K562 (cell line): ENCODE measurements around the gene P4HTM. TPM values are rescaled to one million over a fixed set of nuclear protein-coding genes. Genes with fewer than 3 reads are reported as not detected.
A peak's percentile ranks its signal among the peaks of the same experiment; 100 is the strongest.

ENCODE experiments used
- BACH1 ChIP-seq: fragments of 200-800 bp; sonication (Bioruptor generic); IDR thresholded peaks from 2 replicates; pipeline ENCODE4 v1.6.1; 2016; ENCODE audit warnings: missing genetic modification characterization, missing compliant biosample characterization
- BRD4 ChIP-seq: fragments of 200-600 bp; sonication (generic); IDR thresholded peaks from 2 replicates; pipeline ENCODE4 v1.6.1; 2017; ENCODE audit warnings: inconsistent platforms
- CBX3 ChIP-seq, 2 experiments: IDR thresholded peaks; 1 replicate in 1 of 2; 2 replicates in 1 of 2; pipeline ENCODE4 v1.6.1; 2012; ENCODE audit warnings: inconsistent platforms in 2 of 2, low read length in 2 of 2, borderline replicate concordance in 1 of 2, control low read depth in 1 of 2
- CREB3L1 ChIP-seq: fragments of 450-650 bp; IDR thresholded peaks from 2 replicates; pipeline ENCODE4 v1.6.1; 2014; ENCODE audit warnings: low read depth, mild to moderate bottlenecking, moderate library complexity, borderline replicate concordance
- FOXJ2 ChIP-seq: fragments of 200-800 bp; sonication (Bioruptor generic); IDR thresholded peaks from 2 replicates; pipeline ENCODE4 v1.6.1; 2016; ENCODE audit warnings: missing genetic modification characterization, missing compliant biosample characterization
- JUND ChIP-seq, 2 experiments: IDR thresholded peaks; 2 replicates in 1 of 2; 3 replicates in 1 of 2; pipeline ENCODE4 v1.6.1; 2011; ENCODE audit warnings: borderline replicate concordance in 2 of 2, low read depth in 2 of 2, low read length in 2 of 2, improper control_type of control experiment in 1 of 2, missing biosample characterization in 1 of 2, missing genetic modification characterization in 1 of 2, missing genetic modification reagents in 1 of 2
- MYNN ChIP-seq, 2 experiments: sonication (generic); formaldehyde crosslinking in 1 of 2; IDR thresholded peaks; 2 replicates each; pipeline versions ENCODE4 v1.5.0 to v1.6.1; 2016 to 2020; ENCODE audit warnings: antibody characterized with exemption in 1 of 2, missing genetic modification reagents in 1 of 2
- NCOA6 ChIP-seq: fragments of 450-650 bp; IDR thresholded peaks from 2 replicates; pipeline ENCODE4 v1.6.1; 2017; ENCODE audit warnings: mild to moderate bottlenecking
- NCOR1 ChIP-seq: fragments of 450-650 bp; IDR thresholded peaks from 2 replicates; pipeline ENCODE4 v1.6.1; 2016; ENCODE audit warnings: mild to moderate bottlenecking, moderate library complexity
- NFATC3 ChIP-seq: fragments of 450-650 bp; IDR thresholded peaks from 2 replicates; pipeline ENCODE4 v1.6.1; 2017; ENCODE audit warnings: mild to moderate bottlenecking
- POLR3G ChIP-seq: IDR thresholded peaks from 2 replicates; pipeline ENCODE4 v1.6.1; 2011; ENCODE audit not compliant: insufficient read length, insufficient replicate concordance; ENCODE audit errors: extremely low read depth
- PRDM10 ChIP-seq: fragments of 450-650 bp; IDR thresholded peaks from 2 replicates; pipeline ENCODE4 v1.6.1; 2018; ENCODE audit not compliant: partially characterized antibody
- RHOXF2B ChIP-seq: fragments of 250-450 bp; sonication (Bioruptor Pico); conservative IDR thresholded peaks from 2 replicates; pipeline ENCODE4 v1.5.1; 2021
- SETDB1 ChIP-seq: IDR thresholded peaks from one replicate; pipeline ENCODE4 v1.6.1; 2012; ENCODE audit warnings: low read length, control low read depth, inconsistent platforms
- TAF7 ChIP-seq: fragments of 450-650 bp; IDR thresholded peaks from 2 replicates; pipeline ENCODE4 v1.6.1; 2016; ENCODE audit warnings: missing genetic modification characterization, missing compliant biosample characterization
- ZFPM2 ChIP-seq: fragments of 250-450 bp; sonication (Bioruptor Pico); IDR thresholded peaks from 2 replicates; pipeline ENCODE4 v1.5.1; 2022; ENCODE audit warnings: mild to moderate bottlenecking
- ZNF239 ChIP-seq: fragments of 250-450 bp; sonication (Bioruptor Pico); IDR thresholded peaks from 2 replicates; pipeline ENCODE4 v1.4.0; 2020; ENCODE audit warnings: mild to moderate bottlenecking
- ZNF384 ChIP-seq: IDR thresholded peaks from 2 replicates; pipeline ENCODE4 v1.6.1; 2012; ENCODE audit warnings: low read depth, low read length, improper control_type of control experiment
- polyA plus RNA-seq, 8 experiments: library from polyadenylated mRNA; depleted of rRNA in 4 of 8; stranded (reverse) in 5 of 8; unstranded in 3 of 8; fragments of >200 nt; fragmentation: Nextera tagmentation in 2 of 8; fragmentation: Illumina TruSeq in 1 of 8; extraction: Ambion mirVana in 2 of 8; extraction: Trizol in 1 of 8; gene quantifications; 2 replicates each; pipeline versions ENCODE4 v1.2.1 to v1.2.3, GENCODE V29; 2011 to 2014; ENCODE audit warnings: inconsistent platforms in 1 of 8, missing spikeins in 1 of 8
- total RNA-seq, 7 experiments: library from RNA; depleted of rRNA in 6 of 7; stranded (reverse); fragments of >200 nt in 6 of 7; fragmentation: Illumina TruSeq in 2 of 7; extraction: Trizol in 2 of 7; gene quantifications; 2 replicates each; pipeline versions ENCODE4 v1.2.1 to v1.2.3, GENCODE V29; 2011 to 2021; ENCODE audit warnings: low replicate concordance in 1 of 7
- TF ChIP-seq, protein P1 (sequence below): fragments of 200-400 bp; formaldehyde crosslinking; IDR thresholded peaks from 2 replicates; pipeline ENCODE4 v1.6.1; 2017; ENCODE audit warnings: mild to moderate bottlenecking, low read depth, low read length, moderate library complexity

P4HTM gene
- total and polyA plus RNA-seq, 9 of the 15 experiments (the other 6 are each of a cell fraction or from before 2014, with no cell fraction given), result 0.09 to 0.66 (median 0.25) TPM; not detected in 2

DNA sequence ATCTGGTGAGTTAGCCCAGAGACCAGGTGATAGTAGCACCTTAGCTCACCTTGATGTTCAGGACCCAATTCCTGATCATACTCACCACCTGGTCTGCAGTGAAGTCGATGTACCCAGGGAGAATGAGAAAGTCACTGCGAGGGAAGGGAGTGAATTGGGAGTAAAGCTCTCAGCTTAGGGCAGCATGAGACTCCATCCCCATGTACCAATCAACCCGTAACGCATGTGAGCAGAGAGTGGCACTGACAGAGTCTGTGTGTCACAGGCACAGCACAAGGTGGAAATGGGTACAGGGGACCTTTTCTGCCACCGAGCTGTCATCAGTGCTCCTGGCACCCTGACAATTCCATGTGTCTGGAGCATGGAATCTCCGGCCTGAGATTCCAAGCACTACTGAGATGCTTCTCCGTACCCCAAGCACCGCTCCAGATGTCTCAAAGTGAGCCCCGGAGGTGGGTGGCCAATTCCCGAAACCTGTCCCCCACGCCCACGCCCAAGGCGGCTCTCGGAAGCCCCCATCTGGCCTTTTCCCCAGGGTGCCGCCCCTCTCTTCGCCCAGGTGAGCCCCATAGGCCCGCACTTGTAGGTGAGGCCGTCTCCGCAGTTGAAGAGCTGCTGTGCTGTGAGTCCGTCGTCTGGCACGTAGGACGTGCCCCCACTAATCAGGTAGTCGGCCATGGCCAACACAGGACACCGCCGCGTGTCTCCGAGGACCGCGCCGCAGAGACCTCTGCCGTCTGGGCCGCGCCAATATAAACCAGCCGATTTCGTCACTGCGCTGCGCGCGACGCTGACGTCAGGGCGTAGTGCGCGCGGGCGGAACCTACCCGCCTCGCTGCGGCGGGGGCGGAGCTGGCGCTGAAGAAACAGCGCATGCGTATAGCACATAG lies 38.9 kb downstream of the P4HTM start, which contains the start of gene IMPDH2 (continued):
- TF ChIP-seq CBX3 (IDR thresholded peaks at IDR 0.05; ENCODE audit: borderline replicate concordance in 1 of 2, low read length in 2 of 2), result peak in 1 of 2 experiments; percentile 46; a peak in 1 of 3 replicates
- TF ChIP-seq SETDB1, result no peak
- no peak for TF ChIP-seq MYNN (IDR thresholded peaks at IDR 0.05)
- no peak for TF ChIP-seq MYNN (CRISPR knock-in tag; IDR thresholded peaks at IDR 0.05)
- no peak for TF ChIP-seq FOXJ2
- TF ChIP-seq ZFPM2 (CRISPR knock-in tag), result 0 out of 2 replicates have a peak, but pooled peaks have one; percentile 77
- TF ChIP-seq PRDM10, result peak; percentile 9
- TF ChIP-seq NCOA6, result peak; percentile 90
- no peak for TF ChIP-seq BACH1
- TF ChIP-seq TAF7, result 0 out of 2 replicates have a peak, but pooled peaks have one; percentile 35
- TF ChIP-seq BRD4, result 0 out of 2 replicates have a peak, but pooled peaks have one; percentile 47
- peak; percentile 50; the same call in 1 of the 2 replicates for TF ChIP-seq RHOXF2B
- peak; percentile 35; the same call in 1 of the 2 replicates for TF ChIP-seq NCOR1
- TF ChIP-seq ZNF239 (CRISPR knock-in tag), result no peak
- TF ChIP-seq NFATC3, result no peak
- peak; percentile 85 for TF ChIP-seq JUND (IDR thresholded peaks at IDR 0.05; ENCODE audit: borderline replicate concordance, low read depth, low read length)
- TF ChIP-seq JUND (tag; IDR thresholded peaks at IDR 0.05; ENCODE audit: borderline replicate concordance, low read depth, low read length), result peak; percentile 65; the same call in 1 of the 3 replicates
- peak; percentile 60; the same call in 1 of the 2 replicates for TF ChIP-seq CREB3L1
- no peak for TF ChIP-seq ZNF384
- no peak for TF ChIP-seq POLR3G
- TF ChIP-seq, protein P1, sequence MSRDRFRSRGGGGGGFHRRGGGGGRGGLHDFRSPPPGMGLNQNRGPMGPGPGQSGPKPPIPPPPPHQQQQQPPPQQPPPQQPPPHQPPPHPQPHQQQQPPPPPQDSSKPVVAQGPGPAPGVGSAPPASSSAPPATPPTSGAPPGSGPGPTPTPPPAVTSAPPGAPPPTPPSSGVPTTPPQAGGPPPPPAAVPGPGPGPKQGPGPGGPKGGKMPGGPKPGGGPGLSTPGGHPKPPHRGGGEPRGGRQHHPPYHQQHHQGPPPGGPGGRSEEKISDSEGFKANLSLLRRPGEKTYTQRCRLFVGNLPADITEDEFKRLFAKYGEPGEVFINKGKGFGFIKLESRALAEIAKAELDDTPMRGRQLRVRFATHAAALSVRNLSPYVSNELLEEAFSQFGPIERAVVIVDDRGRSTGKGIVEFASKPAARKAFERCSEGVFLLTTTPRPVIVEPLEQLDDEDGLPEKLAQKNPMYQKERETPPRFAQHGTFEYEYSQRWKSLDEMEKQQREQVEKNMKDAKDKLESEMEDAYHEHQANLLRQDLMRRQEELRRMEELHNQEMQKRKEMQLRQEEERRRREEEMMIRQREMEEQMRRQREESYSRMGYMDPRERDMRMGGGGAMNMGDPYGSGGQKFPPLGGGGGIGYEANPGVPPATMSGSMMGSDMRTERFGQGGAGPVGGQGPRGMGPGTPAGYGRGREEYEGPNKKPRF, result no peak
